HepG2 (cell line): ENCODE results near the gene ZAR1L. TPM values are rescaled to one million over a fixed set of nuclear protein-coding genes. Genes with fewer than 3 reads are reported as not detected.

Experiments used
- ARID5B ChIP-seq: IDR thresholded peaks from 2 replicates; pipeline ENCODE4 v1.4.0; 2020; ENCODE audit warnings: mild to moderate bottlenecking, missing genetic modification reagents
- CEBPG ChIP-seq: IDR thresholded peaks from 2 replicates; pipeline ENCODE4 v1.6.1; 2016
- FOXA1 ChIP-seq, 2 experiments: fragments of 450-650 bp in 1 of 2; sonication (generic) in 1 of 2; formaldehyde crosslinking in 1 of 2; IDR thresholded peaks; 2 replicates each; pipeline versions ENCODE4 v1.4.0 to v1.6.1; 2016 to 2020; ENCODE audit warnings: missing genetic modification reagents in 1 of 2
- HNRNPL ChIP-seq: fragments of 200-400 bp; formaldehyde crosslinking; IDR thresholded peaks from 2 replicates; pipeline ENCODE4 v1.6.1; 2017; ENCODE audit warnings: mild to moderate bottlenecking, low read depth, low read length
- JARID2 ChIP-seq: sonication (generic); formaldehyde crosslinking; IDR thresholded peaks from 2 replicates; pipeline ENCODE4 v1.8.1; 2023; ENCODE audit warnings: missing genetic modification reagents, inconsistent platforms; ENCODE audit not compliant: insufficient replicate concordance
- KAT8 ChIP-seq: IDR thresholded peaks from 2 replicates; pipeline ENCODE4 v1.6.1; 2016; ENCODE audit warnings: missing genetic modification reagents, missing compliant biosample characterization
- POGZ ChIP-seq: sonication (generic); formaldehyde crosslinking; IDR thresholded peaks from 2 replicates; pipeline ENCODE4 v1.4.0; 2020; ENCODE audit warnings: mild to moderate bottlenecking, missing genetic modification reagents
- POLR2AphosphoS5 ChIP-seq: IDR thresholded peaks from 2 replicates; pipeline ENCODE4 v1.6.1; 2012; ENCODE audit warnings: low read depth, low read length
- SOX13 ChIP-seq, 3 experiments: fragments of 450-650 bp in 1 of 3; sonication (generic) in 1 of 3; formaldehyde crosslinking in 1 of 3; IDR thresholded peaks in 2 of 3; conservative IDR thresholded peaks in 1 of 3; 2 replicates each; pipeline versions ENCODE4 v1.5.0 to v1.6.1; 2016 to 2020; ENCODE audit warnings: antibody characterized with exemption in 1 of 3, mild to moderate bottlenecking in 1 of 3, missing compliant biosample characterization in 1 of 3, missing genetic modification reagents in 1 of 3, moderate library complexity in 1 of 3
- TEF ChIP-seq: sonication (generic); formaldehyde crosslinking; IDR thresholded peaks from 2 replicates; pipeline ENCODE4 v1.5.0; 2020; ENCODE audit warnings: missing genetic modification reagents
- ZMYM4 ChIP-seq: sonication (generic); formaldehyde crosslinking; IDR thresholded peaks from 2 replicates; pipeline ENCODE4 v1.8.1; 2023; ENCODE audit warnings: mild to moderate bottlenecking, missing genetic modification reagents
- ZNF737 ChIP-seq: sonication (generic); formaldehyde crosslinking; IDR thresholded peaks from 2 replicates; pipeline ENCODE4 v1.5.0; 2020; ENCODE audit warnings: missing genetic modification reagents, mild to moderate bottlenecking, borderline replicate concordance
- ZNF792 ChIP-seq: IDR thresholded peaks from 2 replicates; pipeline ENCODE4 v1.6.1; 2016
- ZNF800 ChIP-seq: sonication (generic); formaldehyde crosslinking; IDR thresholded peaks from 2 replicates; pipeline ENCODE4 v1.4.0; 2020; ENCODE audit warnings: missing genetic modification reagents
- polyA plus RNA-seq, 8 experiments: library from polyadenylated mRNA; depleted of rRNA in 3 of 8; stranded (reverse) in 7 of 8; unstranded in 1 of 8; fragments of >200 nt; fragmentation: Illumina TruSeq in 4 of 8; extraction: Trizol in 4 of 8; gene quantifications; 2 replicates each; pipeline versions ENCODE4 v1.2.1 to v1.2.3, GENCODE V29; 2011 to 2016; ENCODE audit warnings: low read depth in 4 of 8, missing spikeins in 1 of 8, mixed read lengths in 1 of 8; ENCODE audit not compliant: insufficient read depth in 1 of 8
- total RNA-seq, 5 experiments: library from RNA; depleted of rRNA; stranded (reverse); fragments of >200 nt; fragmentation: Illumina TruSeq; extraction: Trizol; gene quantifications; 2 replicates each; pipeline ENCODE4 v1.2.3, GENCODE V29; 2016; ENCODE audit warnings: low read depth in 1 of 5
- TF ChIP-seq, protein P1 (sequence below), 2 experiments: sonication (generic) in 1 of 2; formaldehyde crosslinking in 1 of 2; IDR thresholded peaks; 2 replicates each; pipeline versions ENCODE4 v1.4.0 to v1.6.1; 2016 to 2020; ENCODE audit warnings: borderline replicate concordance in 1 of 2, low read depth in 1 of 2, mild to moderate bottlenecking in 1 of 2, missing genetic modification reagents in 1 of 2

Gene ZAR1L
- total and polyA plus RNA-seq, 2 of the 13 experiments (the other 11 are each of a cell fraction or from before 2014, with no cell fraction given): 0.09 TPM; not detected in 1

DNA sequence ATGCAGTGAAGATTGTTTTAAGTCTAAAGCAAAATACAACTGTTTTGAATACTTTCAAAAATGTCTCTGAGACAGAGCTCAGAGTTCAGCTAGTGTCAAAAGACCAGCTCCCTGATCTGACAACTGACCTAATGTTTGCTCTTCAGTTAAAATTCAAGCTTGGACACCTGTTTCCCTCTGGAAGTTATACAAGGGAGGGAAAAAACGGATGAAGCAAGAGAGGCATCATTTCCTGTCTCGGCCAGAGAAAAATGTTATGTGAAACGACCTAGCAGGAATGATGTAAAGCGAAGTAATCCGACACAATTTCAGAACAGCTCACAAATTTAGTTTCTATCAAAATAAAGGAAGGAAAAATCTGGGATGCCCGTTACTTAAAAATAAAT is 59.4 kb downstream of the ZAR1L start (continued):
- TF ChIP-seq ARID5B (CRISPR knock-in tag) (peak; percentile 93), TEF (peak; percentile 94), ZNF792 (no peak), ZNF800 (CRISPR knock-in tag) (0 out of 2 replicates have a peak, but pooled peaks have one; percentile 36), KAT8 (CRISPR knock-in tag) (peak; percentile 37; the same call in 1 of the 2 replicates), CEBPG (CRISPR knock-in tag) (peak; percentile 98), JARID2 (no peak), HNRNPL (no peak), ZMYM4 (CRISPR knock-in tag) (peak; percentile 27; the same call in 1 of the 2 replicates), POGZ (CRISPR knock-in tag) (peak; percentile 81), FOXA1 (IDR thresholded peaks at IDR 0.05) (no peak), FOXA1 (CRISPR knock-in tag; IDR thresholded peaks at IDR 0.05) (peak; percentile 40), SOX13 (IDR thresholded peaks at IDR 0.05) (no peak), SOX13 (CRISPR knock-in tag; conservative IDR thresholded peaks at IDR 0.05 in 1 of 2, IDR thresholded peaks at IDR 0.05 in 1 of 2) (peak in 1 of 2 experiments; percentile 80; a peak in 2 of 4 replicates), POLR2AphosphoS5 (peak; percentile 54; the same call in 1 of the 2 replicates), ZNF737 (CRISPR knock-in tag) (no peak)
- TF ChIP-seq, protein P1, sequence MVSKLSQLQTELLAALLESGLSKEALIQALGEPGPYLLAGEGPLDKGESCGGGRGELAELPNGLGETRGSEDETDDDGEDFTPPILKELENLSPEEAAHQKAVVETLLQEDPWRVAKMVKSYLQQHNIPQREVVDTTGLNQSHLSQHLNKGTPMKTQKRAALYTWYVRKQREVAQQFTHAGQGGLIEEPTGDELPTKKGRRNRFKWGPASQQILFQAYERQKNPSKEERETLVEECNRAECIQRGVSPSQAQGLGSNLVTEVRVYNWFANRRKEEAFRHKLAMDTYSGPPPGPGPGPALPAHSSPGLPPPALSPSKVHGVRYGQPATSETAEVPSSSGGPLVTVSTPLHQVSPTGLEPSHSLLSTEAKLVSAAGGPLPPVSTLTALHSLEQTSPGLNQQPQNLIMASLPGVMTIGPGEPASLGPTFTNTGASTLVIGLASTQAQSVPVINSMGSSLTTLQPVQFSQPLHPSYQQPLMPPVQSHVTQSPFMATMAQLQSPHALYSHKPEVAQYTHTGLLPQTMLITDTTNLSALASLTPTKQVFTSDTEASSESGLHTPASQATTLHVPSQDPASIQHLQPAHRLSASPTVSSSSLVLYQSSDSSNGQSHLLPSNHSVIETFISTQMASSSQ (IDR thresholded peaks at IDR 0.05; ENCODE audit: low read depth): peak; percentile 91
- TF ChIP-seq, protein P1 (CRISPR knock-in tag; IDR thresholded peaks at IDR 0.05; ENCODE audit: borderline replicate concordance): peak; percentile 83; the same call in 1 of the 2 replicates
